Vagina (tissue), 2 donors: Measurements from ENCODE around the gene IL17C.

ENCODE experiments used
- POLR2A ChIP-seq, 2 donors: fragments of 450-650 bp; IDR thresholded peaks; one replicate each; pipeline ENCODE4 v1.6.1; 2017; ENCODE audit warnings: antibody characterized with exemption in 2 of 2, mild to moderate bottlenecking in 2 of 2, moderate library complexity in 2 of 2
- POLR2AphosphoS5 ChIP-seq, 2 donors: sonication (generic); formaldehyde crosslinking; IDR thresholded peaks; one replicate each; pipeline ENCODE4 v1.9.0; 2017; ENCODE audit warnings: antibody characterized with exemption in 2 of 2, mild to moderate bottlenecking in 2 of 2, low read depth in 1 of 2; ENCODE audit not compliant: insufficient read depth in 1 of 2

DNA sequence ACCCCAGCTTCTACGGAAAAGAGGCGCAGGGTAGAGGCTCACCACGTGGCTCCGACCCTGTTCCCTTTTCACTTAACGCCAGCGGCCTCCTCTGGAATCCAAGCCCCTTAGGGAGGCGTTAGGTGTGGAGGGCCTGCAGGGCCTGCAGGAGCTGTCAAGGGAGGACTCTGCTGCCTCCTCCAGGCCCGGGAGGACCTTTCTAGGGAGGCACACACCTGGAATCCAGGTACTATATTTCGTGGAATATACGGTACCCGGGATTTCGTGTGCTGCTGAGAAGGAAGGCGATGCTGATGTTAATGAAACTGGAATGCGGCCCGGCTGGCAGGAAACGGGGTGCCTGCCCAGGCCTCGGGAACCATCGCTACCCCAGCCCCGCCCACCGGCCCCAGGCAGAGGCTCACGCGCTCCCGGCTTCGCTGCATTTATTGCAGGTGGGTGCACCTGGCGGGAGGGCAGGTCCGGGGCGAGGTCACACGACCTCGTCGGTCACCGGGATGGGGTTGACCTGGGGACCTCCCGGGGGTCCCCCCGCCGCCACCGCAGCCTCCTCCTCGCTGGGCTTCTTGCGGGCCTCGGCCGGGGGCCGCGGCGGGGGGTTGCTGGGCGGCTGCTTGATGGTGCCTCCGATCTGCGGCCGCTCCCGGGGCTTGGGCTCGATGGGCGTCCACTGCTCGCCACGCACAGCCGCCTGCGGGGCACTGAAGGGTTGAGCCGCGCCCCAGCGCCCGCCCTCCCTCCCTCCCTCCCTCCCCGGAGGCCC lies 4.7 kb downstream of the IL17C start:
- TF ChIP-seq POLR2A (IDR thresholded peaks at IDR 0.05) (no peak), POLR2AphosphoS5 (IDR thresholded peaks at IDR 0.05; ENCODE audit: insufficient read depth in 1 of 2, low read depth in 1 of 2) (no peak)
